GM12878 (cell line): ENCODE data around the gene GRIN3A. TPM values are rescaled to one million over a fixed set of nuclear protein-coding genes. Genes with fewer than 3 reads are reported as not detected.

Experiments used
- ATAC-seq: fragments of 200-7000 bp; cut with Tn5 transposase; 3 replicates; pipeline ENCODE4 v1.9.1; 2020; ENCODE audit warnings: mild to moderate bottlenecking, moderate library complexity
- BruUV-seq: library from RNA; stranded (reverse); fragments of 400-500 nt; replicated peaks from 2 replicates; lab custom pipeline; 2021; lab: Mats Ljungman, UMichigan
- CTCF ChIA-PET: fragments of 300-600 bp; sonication (Branson Sonifier 250); formaldehyde crosslinking; extraction: SDS; loops from one replicate; lab custom pipeline; 2021; ENCODE audit warnings: inconsistent platforms; lab: Yijun Ruan, JAX
- POLR2A ChIA-PET: fragments of 350-600 bp; formaldehyde crosslinking; extraction: SDS; loops from one replicate; lab custom pipeline; 2021; ENCODE audit warnings: inconsistent platforms; lab: Charles Lee
- RAD21 ChIA-PET: fragments of 300-600 bp; sonication (Branson Sonifier 250); formaldehyde crosslinking; loops from one replicate; lab custom pipeline; 2023; ENCODE audit warnings: antibody characterized with exemption; ENCODE audit not compliant: unreplicated experiment; lab: Charles Lee
- SMC1A ChIA-PET: fragments of 300-600 bp; sonication (Branson Sonifier 250); formaldehyde crosslinking; loops from one replicate; lab custom pipeline; 2023; ENCODE audit not compliant: unreplicated experiment, uncharacterized antibody; lab: Charles Lee
- DNase-seq: peaks from one replicate; pipeline ENCODE4 v3.0.0-alpha.2; 2011; ENCODE audit warnings: low read depth, low spot score
- FAIRE-seq: peaks from 3 replicates; lab custom pipeline; 2011; peaks lifted over from hg19 to GRCh38; lab: Jason Lieb, UNC
- H2AFZ ChIP-seq: 2 replicates; pipeline ENCODE4 v1.6.0; 2011; ENCODE audit warnings: low read depth, low read length, control low read depth; ENCODE audit not compliant: control insufficient read depth
- H3K27ac ChIP-seq: 2 replicates; pipeline ENCODE4 v1.5.1; 2011; ENCODE audit warnings: control low read depth; ENCODE audit not compliant: control insufficient read depth, insufficient read depth
- H3K27me3 ChIP-seq, 2 experiments: replicated peaks in 1 of 2; 2 replicates each; pipeline versions ENCODE4 v1.6.0 to v1.6.1; 2011; ENCODE audit warnings: low read length in 1 of 2; ENCODE audit not compliant: control insufficient read depth in 2 of 2, insufficient read depth in 2 of 2
- H3K36me3 ChIP-seq, 2 experiments: 2 replicates each; pipeline ENCODE4 v1.5.1; 2011; ENCODE audit warnings: low read length in 1 of 2; ENCODE audit not compliant: control insufficient read depth in 2 of 2, insufficient read depth in 2 of 2
- H3K4me1 ChIP-seq: 2 replicates; pipeline ENCODE4 v1.6.1; 2011; ENCODE audit warnings: mild to moderate bottlenecking, low read length, moderate library complexity, mixed read lengths; ENCODE audit not compliant: control insufficient read depth, insufficient read depth
- H3K4me2 ChIP-seq: 2 replicates; pipeline ENCODE4 v1.6.0; 2011; ENCODE audit warnings: control low read depth; ENCODE audit not compliant: control insufficient read depth, insufficient read depth
- H3K4me3 ChIP-seq: fragments of 200-600 bp; sonication (generic); 2 replicates; pipeline ENCODE4 v1.5.1; 2016
- H3K79me2 ChIP-seq: 2 replicates; pipeline ENCODE4 v1.6.0; 2011; ENCODE audit warnings: low read length; ENCODE audit not compliant: control insufficient read depth, insufficient read depth
- H3K9ac ChIP-seq: 2 replicates; pipeline ENCODE4 v1.8.0; 2011; ENCODE audit warnings: low read length, control low read depth, mixed read lengths; ENCODE audit not compliant: control insufficient read depth, insufficient read depth
- H3K9me3 ChIP-seq: replicated peaks from 3 replicates; pipeline ENCODE4 v1.5.1; 2011; ENCODE audit warnings: mild to moderate bottlenecking, low read length; ENCODE audit not compliant: control insufficient read depth, insufficient read depth
- H4K20me1 ChIP-seq: 2 replicates; pipeline ENCODE4 v1.6.0; 2011; ENCODE audit not compliant: control insufficient read depth, insufficient read depth
- ATF7 ChIP-seq: fragments of 450-650 bp; IDR thresholded peaks from 2 replicates; pipeline ENCODE4 v1.6.1; 2016; ENCODE audit warnings: low read depth, mild to moderate bottlenecking
- CHD2 ChIP-seq: IDR thresholded peaks from 2 replicates; pipeline ENCODE4 v1.6.1; 2011; ENCODE audit warnings: low read depth, low read length, improper control_type of control experiment, borderline replicate concordance
- EED ChIP-seq: sonication (generic); IDR thresholded peaks from 2 replicates; pipeline ENCODE4 v1.6.1; 2016; ENCODE audit warnings: antibody characterized with exemption, low read depth
- EGR1 ChIP-seq, 2 experiments: IDR thresholded peaks; 1 replicate in 1 of 2; 2 replicates in 1 of 2; pipeline ENCODE4 v1.6.1; 2011 to 2012; ENCODE audit warnings: low read depth in 2 of 2, low read length in 2 of 2, borderline replicate concordance in 1 of 2, mild to moderate bottlenecking in 1 of 2, moderate library complexity in 1 of 2
- MTA2 ChIP-seq: fragments of 450-650 bp; IDR thresholded peaks from 2 replicates; pipeline ENCODE4 v1.6.1; 2016; ENCODE audit warnings: low read depth, mild to moderate bottlenecking, moderate library complexity
- POLR2AphosphoS2 ChIP-seq: IDR thresholded peaks from 2 replicates; pipeline ENCODE4 v1.6.1; 2011; ENCODE audit warnings: low read depth, mild to moderate bottlenecking, low read length, improper control_type of control experiment, moderate library complexity
- SMC3 ChIP-seq: IDR thresholded peaks from 2 replicates; pipeline ENCODE4 v1.6.1; 2011; ENCODE audit warnings: low read length, improper control_type of control experiment, borderline replicate concordance
- YY1 ChIP-seq: IDR thresholded peaks from 2 replicates; pipeline ENCODE4 v1.6.1; 2011; ENCODE audit warnings: low read depth, mild to moderate bottlenecking, low read length
- ZNF622 ChIP-seq: fragments of 450-650 bp; IDR thresholded peaks from 2 replicates; pipeline ENCODE4 v1.6.1; 2017; ENCODE audit warnings: mild to moderate bottlenecking, inconsistent platforms
- WGBS: methylation state at CpG from one replicate; pipeline ENCODE4 v1.1.6; 2016; ENCODE audit warnings: low lambda C conversion rate; ENCODE audit not compliant: insufficient replicate concordance, insufficient coverage; ENCODE audit errors: missing lambda C conversion rate; 5-methylcytosine and 5-hydroxymethylcytosine counted together
- in situ Hi-C: fragments of 300-500 bp; cut with MboI; formaldehyde crosslinking; loops from 9 replicates; pipeline ENCODE4 v1.14.3; 2018; ENCODE audit warnings: mixed read lengths
- intact Hi-C: fragments of 100-400 bp; cut with micrococcal nuclease; formaldehyde crosslinking; loops from one replicate; pipeline ENCODE4 v1.14.2; 2022; ENCODE audit not compliant: unreplicated experiment
- polyA plus RNA-seq, 11 experiments: library from polyadenylated mRNA; depleted of rRNA in 4 of 11; unstranded in 6 of 11; stranded (reverse) in 5 of 11; fragments of >200 nt; fragmentation: Nextera tagmentation in 4 of 11; fragmentation: Illumina TruSeq in 1 of 11; extraction: Ambion mirVana in 4 of 11; extraction: Trizol in 1 of 11; gene quantifications; 1 replicate in 1 of 11; 2 replicates in 10 of 11; pipeline versions ENCODE4 v1.2.1 to v1.2.3, GENCODE V29; 2011 to 2016; ENCODE audit warnings: inconsistent platforms in 2 of 11, missing spikeins in 2 of 11, low read depth in 1 of 11
- total RNA-seq, 4 experiments: library from RNA; depleted of rRNA in 3 of 4; stranded (reverse); fragments of >200 nt in 3 of 4; fragmentation: Illumina TruSeq in 1 of 4; extraction: Trizol in 1 of 4; gene quantifications; 2 replicates each; pipeline versions ENCODE4 v1.2.1 to v1.2.3, GENCODE V29; 2013 to 2021
- TF ChIP-seq, protein P1 (sequence below): fragments of 450-650 bp; IDR thresholded peaks from 2 replicates; pipeline ENCODE4 v1.6.1; 2017; ENCODE audit warnings: mild to moderate bottlenecking, low read depth, inconsistent platforms; ENCODE audit not compliant: poor library complexity, severe bottlenecking
- TF ChIP-seq, protein P2 (sequence below): IDR thresholded peaks from 2 replicates; pipeline ENCODE4 v1.6.1; 2011; ENCODE audit warnings: borderline replicate concordance, low read depth, mild to moderate bottlenecking, moderate library complexity, mixed read lengths, low read length; ENCODE audit not compliant: insufficient read depth; ENCODE audit errors: extremely low read length
- TF ChIP-seq, protein P3 (sequence below): fragments of 450-650 bp; formaldehyde crosslinking; IDR thresholded peaks from 2 replicates; pipeline ENCODE4 v1.4.0; 2022; ENCODE audit warnings: mild to moderate bottlenecking, moderate library complexity
- TF ChIP-seq, protein P4 (sequence below): fragments of 450-650 bp; IDR thresholded peaks from 2 replicates; pipeline ENCODE4 v1.6.1; 2017; ENCODE audit warnings: low read depth, mild to moderate bottlenecking, moderate library complexity
- TF ChIP-seq, protein P5 (sequence below): IDR thresholded peaks from 2 replicates; pipeline ENCODE4 v1.6.1; 2011; ENCODE audit warnings: low read depth, mild to moderate bottlenecking, low read length, moderate library complexity, borderline replicate concordance; ENCODE audit errors: extremely low read depth

GRIN3A gene
- total and polyA plus RNA-seq, 10 of the 15 experiments (the other 5 are each of a cell fraction or from before 2014, with no cell fraction given): 0.03 to 0.05 (median 0.04) TPM; not detected in 7

DNA sequence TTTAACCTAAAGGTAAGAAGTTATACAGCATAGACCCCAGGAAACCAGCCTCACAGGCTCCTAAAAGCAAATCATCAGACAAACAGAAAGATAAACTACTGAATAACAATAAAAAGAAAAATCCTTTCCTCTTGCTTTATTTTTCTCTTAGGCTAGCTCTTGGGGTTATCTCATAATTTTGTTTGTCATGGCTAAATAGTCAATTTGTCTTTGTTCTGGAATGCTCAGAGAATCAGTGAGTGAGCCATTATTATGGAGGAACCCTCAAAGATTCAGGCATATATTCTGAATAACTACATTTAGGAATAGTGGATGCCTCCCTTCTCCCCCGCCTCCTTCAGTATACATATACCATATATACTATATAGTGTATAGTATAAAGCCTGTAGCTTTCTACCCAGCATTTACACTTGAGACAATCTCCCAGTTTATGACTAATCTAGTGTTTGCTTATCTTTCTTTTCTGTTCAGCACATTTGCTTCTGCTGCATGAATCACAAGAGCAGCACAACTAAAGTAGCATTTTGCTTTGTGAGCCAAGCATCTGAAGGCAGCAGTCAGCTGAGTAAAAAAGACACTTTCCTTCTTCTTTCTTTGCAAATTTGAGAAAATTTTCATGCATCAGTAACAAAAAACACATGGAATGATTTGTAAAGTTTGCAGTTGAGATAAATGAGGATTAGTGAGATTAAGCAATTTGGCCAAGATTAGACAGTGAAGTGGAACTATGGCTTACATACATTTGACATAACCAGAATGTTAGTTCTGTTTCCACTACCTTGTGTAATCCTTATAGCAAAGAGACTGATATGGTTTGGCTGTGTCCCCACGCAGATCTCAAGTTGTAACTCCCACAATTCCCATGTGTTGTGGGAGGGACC is 98.4 kb downstream of the GRIN3A start:
- no peak overlapping the region for H2AFZ ChIP-seq
- no peaks in the 10 kb centered on the region for H3K4me1 ChIP-seq
- CTCF ChIA-PET: no interaction called here
- no peaks in the 10 kb centered on the region for H3K9me3 ChIP-seq
- in situ Hi-C loops (no loop called here), intact Hi-C loops (no loop called here)
- no peaks in the 10 kb centered on the region for H3K36me3 ChIP-seq
- no peak for FAIRE-seq
- SMC1A ChIA-PET: no interaction called here
- no TSS peak for BruUV-seq
- RAD21 ChIA-PET: no interaction called here
- no peak overlapping the region for H3K27ac ChIP-seq
- POLR2A ChIA-PET: no interaction called here
- no peak overlapping the region for H3K9ac ChIP-seq
- H3K4me2 ChIP-seq: no peak overlapping the region
- H3K27me3 ChIP-seq: no peaks in the 10 kb centered on the region
- H3K4me3 ChIP-seq: no peak overlapping the region
- H4K20me1 ChIP-seq: no peaks in the 10 kb centered on the region
- H3K79me2 ChIP-seq: no peaks in the 10 kb centered on the region
- 0% methylated on average over 2 of the region's 2 CpGs for WGBS
- DNase-seq: no peak
- ATAC-seq: no peak
- TF ChIP-seq MTA2 (no peak), ATF7 (no peak), EGR1 (IDR thresholded peaks at IDR 0.05; ENCODE audit: borderline replicate concordance in 1 of 2, low read depth in 2 of 2, low read length in 2 of 2) (no peak), YY1 (no peak), CHD2 (no peak), EED (no peak), ZNF622 (no peak), SMC3 (no peak), POLR2AphosphoS2 (no peak)
- TF ChIP-seq, protein P1, sequence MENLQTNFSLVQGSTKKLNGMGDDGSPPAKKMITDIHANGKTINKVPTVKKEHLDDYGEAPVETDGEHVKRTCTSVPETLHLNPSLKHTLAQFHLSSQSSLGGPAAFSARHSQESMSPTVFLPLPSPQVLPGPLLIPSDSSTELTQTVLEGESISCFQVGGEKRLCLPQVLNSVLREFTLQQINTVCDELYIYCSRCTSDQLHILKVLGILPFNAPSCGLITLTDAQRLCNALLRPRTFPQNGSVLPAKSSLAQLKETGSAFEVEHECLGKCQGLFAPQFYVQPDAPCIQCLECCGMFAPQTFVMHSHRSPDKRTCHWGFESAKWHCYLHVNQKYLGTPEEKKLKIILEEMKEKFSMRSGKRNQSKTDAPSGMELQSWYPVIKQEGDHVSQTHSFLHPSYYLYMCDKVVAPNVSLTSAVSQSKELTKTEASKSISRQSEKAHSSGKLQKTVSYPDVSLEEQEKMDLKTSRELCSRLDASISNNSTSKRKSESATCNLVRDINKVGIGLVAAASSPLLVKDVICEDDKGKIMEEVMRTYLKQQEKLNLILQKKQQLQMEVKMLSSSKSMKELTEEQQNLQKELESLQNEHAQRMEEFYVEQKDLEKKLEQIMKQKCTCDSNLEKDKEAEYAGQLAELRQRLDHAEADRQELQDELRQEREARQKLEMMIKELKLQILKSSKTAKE: no peak
- TF ChIP-seq, protein P2, sequence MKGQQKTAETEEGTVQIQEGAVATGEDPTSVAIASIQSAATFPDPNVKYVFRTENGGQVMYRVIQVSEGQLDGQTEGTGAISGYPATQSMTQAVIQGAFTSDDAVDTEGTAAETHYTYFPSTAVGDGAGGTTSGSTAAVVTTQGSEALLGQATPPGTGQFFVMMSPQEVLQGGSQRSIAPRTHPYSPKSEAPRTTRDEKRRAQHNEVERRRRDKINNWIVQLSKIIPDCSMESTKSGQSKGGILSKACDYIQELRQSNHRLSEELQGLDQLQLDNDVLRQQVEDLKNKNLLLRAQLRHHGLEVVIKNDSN: no peak
- TF ChIP-seq, protein P3, sequence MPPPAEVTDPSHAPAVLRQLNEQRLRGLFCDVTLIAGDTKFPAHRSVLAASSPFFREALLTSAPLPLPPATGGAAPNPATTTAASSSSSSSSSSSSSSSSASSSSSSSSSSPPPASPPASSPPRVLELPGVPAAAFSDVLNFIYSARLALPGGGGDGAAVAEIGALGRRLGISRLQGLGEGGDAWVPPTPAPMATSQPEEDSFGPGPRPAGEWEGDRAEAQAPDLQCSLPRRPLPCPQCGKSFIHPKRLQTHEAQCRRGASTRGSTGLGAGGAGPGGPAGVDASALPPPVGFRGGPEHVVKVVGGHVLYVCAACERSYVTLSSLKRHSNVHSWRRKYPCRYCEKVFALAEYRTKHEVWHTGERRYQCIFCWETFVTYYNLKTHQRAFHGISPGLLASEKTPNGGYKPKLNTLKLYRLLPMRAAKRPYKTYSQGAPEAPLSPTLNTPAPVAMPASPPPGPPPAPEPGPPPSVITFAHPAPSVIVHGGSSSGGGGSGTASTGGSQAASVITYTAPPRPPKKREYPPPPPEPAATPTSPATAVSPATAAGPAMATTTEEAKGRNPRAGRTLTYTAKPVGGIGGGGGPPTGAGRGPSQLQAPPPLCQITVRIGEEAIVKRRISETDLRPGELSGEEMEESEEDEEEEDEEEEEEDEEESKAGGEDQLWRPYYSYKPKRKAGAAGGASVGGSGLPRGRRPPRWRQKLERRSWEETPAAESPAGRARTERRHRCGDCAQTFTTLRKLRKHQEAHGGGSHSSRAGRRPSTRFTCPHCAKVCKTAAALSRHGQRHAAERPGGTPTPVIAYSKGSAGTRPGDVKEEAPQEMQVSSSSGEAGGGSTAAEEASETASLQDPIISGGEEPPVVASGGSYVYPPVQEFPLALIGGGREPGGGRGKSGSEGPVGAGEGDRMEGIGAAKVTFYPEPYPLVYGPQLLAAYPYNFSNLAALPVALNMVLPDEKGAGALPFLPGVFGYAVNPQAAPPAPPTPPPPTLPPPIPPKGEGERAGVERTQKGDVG (CRISPR knock-in tag): no peak
- TF ChIP-seq, protein P4, sequence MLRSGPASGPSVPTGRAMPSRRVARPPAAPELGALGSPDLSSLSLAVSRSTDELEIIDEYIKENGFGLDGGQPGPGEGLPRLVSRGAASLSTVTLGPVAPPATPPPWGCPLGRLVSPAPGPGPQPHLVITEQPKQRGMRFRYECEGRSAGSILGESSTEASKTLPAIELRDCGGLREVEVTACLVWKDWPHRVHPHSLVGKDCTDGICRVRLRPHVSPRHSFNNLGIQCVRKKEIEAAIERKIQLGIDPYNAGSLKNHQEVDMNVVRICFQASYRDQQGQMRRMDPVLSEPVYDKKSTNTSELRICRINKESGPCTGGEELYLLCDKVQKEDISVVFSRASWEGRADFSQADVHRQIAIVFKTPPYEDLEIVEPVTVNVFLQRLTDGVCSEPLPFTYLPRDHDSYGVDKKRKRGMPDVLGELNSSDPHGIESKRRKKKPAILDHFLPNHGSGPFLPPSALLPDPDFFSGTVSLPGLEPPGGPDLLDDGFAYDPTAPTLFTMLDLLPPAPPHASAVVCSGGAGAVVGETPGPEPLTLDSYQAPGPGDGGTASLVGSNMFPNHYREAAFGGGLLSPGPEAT: no peak
- TF ChIP-seq, protein P5, sequence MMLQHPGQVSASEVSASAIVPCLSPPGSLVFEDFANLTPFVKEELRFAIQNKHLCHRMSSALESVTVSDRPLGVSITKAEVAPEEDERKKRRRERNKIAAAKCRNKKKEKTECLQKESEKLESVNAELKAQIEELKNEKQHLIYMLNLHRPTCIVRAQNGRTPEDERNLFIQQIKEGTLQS: no peak
